Activated T-cell treated with anti-CD3 and anti-CD28 coated beads, Interleukin-2, amount 50 U/mL, for 4 hours (primary cell): Measurements from ENCODE around the gene PCBD2. TPM values are rescaled to one million over a fixed set of nuclear protein-coding genes. Genes with fewer than 3 reads are reported as not detected.
"Not testable (repeated sequence)": the region's sequence is repeated elsewhere in the genome, so short reads cannot be mapped to it uniquely, and the experiment has no call there.

Source experiments
- ATAC-seq, 2 donors: fragments of 200-7000 bp; cut with Tn5 transposase; one replicate each; pipeline ENCODE4 v1.10.0; 2021
- DNase-seq: peaks from one replicate; pipeline ENCODE4 v3.0.0-alpha.2; 2020
- H3K27me3 Mint-ChIP-seq: one replicate; pipeline ENCODE4 v1.8.0; 2021; ENCODE audit warnings: low read depth, mixed read lengths
- H3K36me3 Mint-ChIP-seq: one replicate; pipeline ENCODE4 v1.8.0; 2022; ENCODE audit warnings: mixed read lengths; ENCODE audit not compliant: insufficient read depth
- H3K4me1 Mint-ChIP-seq: one replicate; pipeline ENCODE4 v1.8.0; 2021; ENCODE audit warnings: low read depth, mixed read lengths
- H3K4me3 Mint-ChIP-seq: one replicate; pipeline ENCODE4 v1.8.0; 2021; ENCODE audit warnings: mild to moderate bottlenecking, moderate library complexity, mixed read lengths
- H3K9me3 Mint-ChIP-seq: one replicate; pipeline ENCODE4 v1.8.0; 2021; ENCODE audit warnings: mixed read lengths
- total RNA-seq, 3 donors: library from RNA; stranded (reverse); gene quantifications; one replicate each; pipeline ENCODE4 v1.2.1, GENCODE V29; 2021

PCBD2 gene
- total RNA-seq, 3 donors from 2014 or later: 5.5 to 8.0 (median 6.6) TPM

DNA sequence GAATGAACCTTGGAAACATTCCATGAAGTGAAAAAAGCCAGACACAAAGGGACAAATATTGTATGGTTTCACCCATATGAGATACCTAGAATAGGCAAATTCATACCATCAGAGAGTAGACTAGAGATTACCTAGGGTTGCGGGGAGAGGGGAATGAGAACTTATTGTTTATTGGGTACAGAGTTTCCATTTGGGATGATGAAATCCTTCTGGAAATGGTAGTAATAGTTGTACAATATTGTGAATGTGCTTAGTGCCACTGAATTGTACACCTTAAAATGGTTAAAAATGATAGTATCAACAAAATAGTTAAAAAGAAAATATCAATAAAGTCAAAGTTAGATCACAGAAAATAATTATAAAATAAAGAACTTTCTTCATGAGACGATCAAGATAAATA lies 88.2 kb downstream of the PCBD2 start:
- Mint-ChIP-seq H3K36me3 (no peaks in the 10 kb centered on the region), H3K27me3 (no peaks in the 10 kb centered on the region), H3K4me1 (no peaks in the 10 kb centered on the region), H3K9me3 (no peaks in the 10 kb centered on the region), H3K4me3 (no peak overlapping the region)
- no peak for ATAC-seq
- DNase-seq: no peak

DNA sequence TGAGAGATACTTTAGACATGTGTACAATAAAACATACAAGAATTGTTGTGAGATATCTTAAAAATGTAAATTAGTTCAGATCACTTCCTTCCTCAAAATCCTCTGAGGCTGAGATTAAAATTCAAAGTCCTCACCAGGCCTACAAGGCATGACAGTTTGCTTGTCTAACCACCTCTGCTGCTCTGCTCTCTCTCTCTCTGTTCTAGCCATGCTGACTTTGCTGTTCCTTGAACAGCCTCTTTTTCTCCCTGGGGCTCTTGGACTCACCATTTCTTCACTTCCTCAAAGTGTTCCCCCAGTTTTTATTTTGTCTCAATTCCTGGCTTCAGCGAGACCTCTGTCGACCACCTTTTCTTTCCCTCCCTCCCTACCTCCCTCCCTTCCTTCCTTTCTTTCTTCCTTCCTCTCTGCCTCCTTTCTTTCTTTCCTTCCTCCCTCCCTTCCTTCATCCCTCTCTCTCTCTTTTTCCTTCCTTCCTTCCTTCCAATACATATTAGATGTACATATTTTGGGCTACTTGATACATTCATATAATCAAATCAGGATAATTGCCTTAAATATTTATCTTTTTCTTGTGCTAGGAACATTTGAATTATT lies 89.7 kb downstream of the PCBD2 start:
- no peaks in the 10 kb centered on the region for H3K27me3 Mint-ChIP-seq
- H3K9me3 Mint-ChIP-seq: no peaks in the 10 kb centered on the region
- H3K4me3 Mint-ChIP-seq: no peak overlapping the region
- ATAC-seq (no peak), DNase-seq (no peak)
- no peaks in the 10 kb centered on the region for H3K4me1 Mint-ChIP-seq
- peaks cover 1% of the 10 kb centered on the region for H3K36me3 Mint-ChIP-seq

GRCh38 chr5:134995850-134996402 lies 91.0 kb downstream of the PCBD2 start:
- no peak for ATAC-seq
- no peak overlapping the region for H3K4me3 Mint-ChIP-seq
- H3K27me3 Mint-ChIP-seq: no peaks in the 10 kb centered on the region
- peaks cover 1% of the 10 kb centered on the region for H3K36me3 Mint-ChIP-seq
- no peaks in the 10 kb centered on the region for H3K4me1 Mint-ChIP-seq
- no peaks in the 10 kb centered on the region for H3K9me3 Mint-ChIP-seq
- no peak for DNase-seq

- Mint-ChIP-seq H3K36me3 (peaks cover 1% of the 10 kb centered on the region), H3K9me3 (no peaks in the 10 kb centered on the region), H3K4me1 (no peaks in the 10 kb centered on the region), H3K4me3 (no peak overlapping the region), H3K27me3 (no peaks in the 10 kb centered on the region)
- no peak for DNase-seq
- no peak for ATAC-seq
Observed at GRCh38 chr5:134997015-134997414, 92.1 kb downstream of the PCBD2 start.

DNA sequence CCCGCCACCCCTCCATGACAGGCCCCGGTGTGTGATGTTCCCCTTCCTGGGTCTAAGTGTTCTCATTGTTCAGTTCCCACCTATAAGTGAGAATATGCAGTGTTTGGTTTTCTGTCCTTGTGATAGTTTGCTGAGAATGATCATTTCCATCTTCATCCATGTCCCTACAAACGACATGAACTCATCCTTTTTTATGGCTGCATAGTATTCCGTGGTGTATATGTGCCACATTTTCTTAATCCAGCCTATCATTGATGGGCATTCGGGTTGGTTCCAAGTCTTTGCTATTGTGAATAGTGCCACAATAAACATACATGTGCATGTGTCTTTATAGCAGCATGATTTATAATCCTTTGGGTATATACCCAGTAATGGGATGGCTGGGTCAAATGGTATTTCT lies 93.1 kb downstream of the PCBD2 start:
- H3K4me3 Mint-ChIP-seq, H3K36me3 Mint-ChIP-seq, H3K4me1 Mint-ChIP-seq, H3K27me3 Mint-ChIP-seq, ATAC-seq, H3K9me3 Mint-ChIP-seq, DNase-seq: not testable (repeated sequence)

- H3K27me3 Mint-ChIP-seq: no peaks in the 10 kb centered on the region
- DNase-seq (no peak), ATAC-seq (no peak)
- no peak overlapping the region for H3K4me3 Mint-ChIP-seq
- H3K9me3 Mint-ChIP-seq: no peaks in the 10 kb centered on the region
- H3K36me3 Mint-ChIP-seq: peaks cover 4% of the 10 kb centered on the region
- no peaks in the 10 kb centered on the region for H3K4me1 Mint-ChIP-seq
Observed at GRCh38 chr5:135004376-135004775, 99.4 kb downstream of the PCBD2 start.

GRCh38 chr5:135005076-135005475 lies 100.1 kb downstream of the PCBD2 start:
- ATAC-seq (no peak), DNase-seq (no peak)
- Mint-ChIP-seq H3K9me3 (no peaks in the 10 kb centered on the region), H3K4me3 (no peak overlapping the region), H3K27me3 (no peaks in the 10 kb centered on the region), H3K36me3 (peaks cover 4% of the 10 kb centered on the region), H3K4me1 (no peaks in the 10 kb centered on the region)

GRCh38 chr5:135007305-135007704 lies 102.4 kb downstream of the PCBD2 start:
- Mint-ChIP-seq H3K9me3 (no peaks in the 10 kb centered on the region), H3K36me3 (peaks cover 4% of the 10 kb centered on the region), H3K4me1 (no peaks in the 10 kb centered on the region), H3K4me3 (no peak overlapping the region), H3K27me3 (no peaks in the 10 kb centered on the region)
- DNase-seq: no peak
- no peak for ATAC-seq

- H3K27me3 Mint-ChIP-seq: no peaks in the 10 kb centered on the region
Observed at GRCh38 chr5:135007749-135008363, 102.9 kb downstream of the PCBD2 start.

DNA sequence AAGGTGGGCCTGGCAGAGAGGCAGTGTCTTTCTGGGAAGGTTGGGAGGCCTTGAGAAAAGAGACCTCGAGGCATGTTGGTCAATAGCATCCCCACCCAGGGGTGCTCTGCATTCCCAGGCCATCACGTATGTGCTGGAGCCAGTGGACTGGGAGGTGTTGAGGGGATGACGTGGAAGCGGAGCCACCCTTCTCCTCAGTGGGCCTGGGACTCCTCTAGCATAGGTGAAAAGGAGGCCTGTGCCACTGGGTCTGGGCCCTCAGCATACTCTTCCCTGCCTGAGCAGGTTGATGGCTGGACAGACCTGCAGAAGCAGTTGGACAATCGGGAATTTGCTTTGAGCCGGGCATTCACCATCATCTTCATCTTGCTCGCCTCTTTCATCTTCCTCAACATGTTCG lies 103.6 kb downstream of the PCBD2 start:
- Mint-ChIP-seq H3K27me3 (no peaks in the 10 kb centered on the region), H3K36me3 (peaks cover 4% of the 10 kb centered on the region), H3K4me3 (no peak overlapping the region), H3K9me3 (no peaks in the 10 kb centered on the region), H3K4me1 (no peaks in the 10 kb centered on the region)
- DNase-seq: no peak
- no peak for ATAC-seq

More at GRCh38 chr5:135007749-135008363, 102.9 kb downstream of the PCBD2 start:
- H3K36me3 Mint-ChIP-seq: peaks cover 4% of the 10 kb centered on the region
- H3K4me1 Mint-ChIP-seq: no peaks in the 10 kb centered on the region
- DNase-seq (no peak), ATAC-seq (no peak)
- no peak overlapping the region for H3K4me3 Mint-ChIP-seq
- no peaks in the 10 kb centered on the region for H3K9me3 Mint-ChIP-seq

DNA sequence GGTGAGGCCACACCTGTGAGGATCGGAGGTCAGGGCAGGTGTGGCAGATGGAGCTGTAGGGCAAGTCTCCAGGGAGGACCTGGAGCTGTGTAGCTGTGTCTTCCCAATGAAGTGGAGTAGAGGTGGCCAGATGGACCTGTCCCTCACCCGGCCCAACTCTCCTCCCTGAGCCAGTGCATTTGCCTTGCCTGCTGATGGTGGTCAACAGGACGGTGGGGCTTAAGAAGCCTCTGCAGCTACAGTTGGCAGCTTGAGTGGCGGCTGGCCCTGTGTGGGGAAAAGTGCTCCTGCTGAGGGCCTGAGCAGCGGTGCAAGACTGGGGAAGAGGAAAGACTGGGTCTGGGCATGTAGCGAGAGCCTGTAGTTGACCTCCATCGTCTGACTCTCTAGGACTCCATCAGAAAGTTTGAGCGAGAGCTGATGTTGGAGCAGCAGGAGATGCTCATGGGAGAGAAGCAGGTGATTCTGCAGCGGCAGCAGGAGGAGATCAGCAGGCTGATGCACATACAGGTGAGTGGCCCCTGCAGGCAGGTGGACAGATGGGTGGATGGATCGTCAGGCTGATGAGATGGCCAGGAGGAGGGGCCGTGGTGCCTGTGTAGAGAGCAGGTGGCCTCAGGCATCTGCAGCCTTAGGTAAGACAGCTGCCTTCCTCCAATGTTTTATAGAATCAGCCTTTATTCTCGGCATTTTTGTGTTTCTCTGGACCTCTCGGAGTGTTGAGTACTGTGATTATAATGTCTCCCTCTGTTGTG lies 104.2 kb downstream of the PCBD2 start:
- Mint-ChIP-seq H3K36me3 (peaks cover 4% of the 10 kb centered on the region), H3K4me3 (no peak overlapping the region), H3K9me3 (no peaks in the 10 kb centered on the region), H3K4me1 (no peaks in the 10 kb centered on the region), H3K27me3 (no peaks in the 10 kb centered on the region)
- no peak for ATAC-seq
- DNase-seq: no peak

- no peaks in the 10 kb centered on the region for H3K4me1 Mint-ChIP-seq
- no peak for ATAC-seq
- H3K9me3 Mint-ChIP-seq: no peaks in the 10 kb centered on the region
- H3K27me3 Mint-ChIP-seq: no peaks in the 10 kb centered on the region
- no peaks in the 10 kb centered on the region for H3K36me3 Mint-ChIP-seq
- DNase-seq: no peak
- no peak overlapping the region for H3K4me3 Mint-ChIP-seq
Observed at GRCh38 chr5:135009736-135010501, 105.0 kb downstream of the PCBD2 start.

- Mint-ChIP-seq H3K36me3 (no peaks in the 10 kb centered on the region), H3K9me3 (no peaks in the 10 kb centered on the region), H3K4me1 (no peaks in the 10 kb centered on the region), H3K4me3 (no peak overlapping the region), H3K27me3 (no peaks in the 10 kb centered on the region)
- DNase-seq (no peak), ATAC-seq (peak in 1 of 2 donors; percentile 12)
Observed at GRCh38 chr5:135010502-135011354, 105.8 kb downstream of the PCBD2 start.
